Skeletal muscle satellite cell (primary cell): Measurements from ENCODE around the gene HUS1B.
"Not testable (repeated sequence)": the region's sequence is repeated elsewhere in the genome, so short reads cannot be mapped to it uniquely, and the experiment has no call there.

Experiments used
- H3K27me3 ChIP-seq: 2 replicates; pipeline ENCODE4 v1.7.0; 2013; ENCODE audit warnings: low read length; ENCODE audit not compliant: control insufficient read depth, insufficient read depth
- H3K36me3 ChIP-seq: 2 replicates; pipeline ENCODE4 v1.7.0; 2013; ENCODE audit warnings: mild to moderate bottlenecking, control low read depth, low read length; ENCODE audit not compliant: insufficient read depth
- H3K4me1 ChIP-seq: 2 replicates; pipeline ENCODE4 v1.7.0; 2013; ENCODE audit warnings: low read length; ENCODE audit not compliant: control insufficient read depth, insufficient read depth
- H3K4me2 ChIP-seq: 2 replicates; pipeline ENCODE4 v1.7.0; 2013; ENCODE audit warnings: mild to moderate bottlenecking, low read length
- H3K4me3 ChIP-seq: 2 replicates; pipeline ENCODE4 v1.7.0; 2013; ENCODE audit warnings: low read length
- H3K9ac ChIP-seq: 2 replicates; pipeline ENCODE4 v1.7.0; 2013; ENCODE audit warnings: mild to moderate bottlenecking, low read depth, low read length, moderate library complexity
- H3K9me3 ChIP-seq: replicated peaks from 2 replicates; pipeline ENCODE4 v1.7.0; 2013; ENCODE audit warnings: mild to moderate bottlenecking, control low read depth, low read length

HUS1B gene

DNA sequence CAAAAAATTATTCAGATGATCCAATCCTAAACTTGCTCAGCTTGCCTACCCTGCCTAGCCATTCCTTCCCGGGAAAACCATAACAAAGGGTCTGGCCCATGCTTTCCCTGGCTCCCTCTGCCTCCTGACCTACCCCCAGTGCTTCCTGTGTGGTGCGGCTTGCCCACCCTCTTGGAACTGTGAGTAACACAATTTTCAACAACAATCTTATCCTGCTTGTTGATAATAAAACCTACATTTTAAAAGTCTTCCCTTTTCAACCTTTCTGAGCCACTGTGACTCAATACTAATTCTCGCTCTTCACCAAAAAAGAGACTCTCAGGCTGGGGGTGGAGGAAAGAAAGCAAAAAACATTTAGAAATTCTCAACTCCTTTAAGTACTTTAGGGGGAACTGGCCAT is 18.1 kb upstream of the HUS1B start:
- no peak overlapping the region for H3K4me2 ChIP-seq
- H3K4me3 ChIP-seq: no peak overlapping the region
- H3K27me3 ChIP-seq: no peaks in the 10 kb centered on the region
- H3K36me3 ChIP-seq: no peaks in the 10 kb centered on the region
- no peak overlapping the region for H3K9ac ChIP-seq
- no peaks in the 10 kb centered on the region for H3K9me3 ChIP-seq
- no peaks in the 10 kb centered on the region for H3K4me1 ChIP-seq

DNA sequence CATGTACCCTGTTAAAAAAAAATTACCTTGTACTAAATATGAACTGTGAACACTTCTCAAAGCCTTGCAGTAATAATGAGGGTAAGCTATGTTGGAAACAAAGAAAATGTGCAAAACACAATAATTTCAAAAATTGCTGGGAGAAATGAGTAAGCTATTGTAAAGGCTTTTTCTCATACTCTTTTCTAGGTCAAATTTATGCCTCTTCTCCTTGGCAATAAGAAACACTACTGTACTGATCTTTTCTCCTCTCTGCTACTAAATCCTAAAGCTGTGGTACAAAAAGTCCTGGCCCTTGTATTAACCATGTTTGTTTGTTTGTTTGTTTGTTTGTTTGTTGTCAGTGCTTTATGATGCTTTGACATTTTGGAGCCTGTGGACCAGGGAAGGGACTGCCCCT is 17.5 kb upstream of the HUS1B start:
- no peaks in the 10 kb centered on the region for H3K36me3 ChIP-seq
- no peak overlapping the region for H3K9ac ChIP-seq
- H3K4me1 ChIP-seq: no peaks in the 10 kb centered on the region
- H3K9me3 ChIP-seq: no peaks in the 10 kb centered on the region
- H3K4me2 ChIP-seq: no peak overlapping the region
- no peaks in the 10 kb centered on the region for H3K27me3 ChIP-seq
- H3K4me3 ChIP-seq: no peak overlapping the region

DNA sequence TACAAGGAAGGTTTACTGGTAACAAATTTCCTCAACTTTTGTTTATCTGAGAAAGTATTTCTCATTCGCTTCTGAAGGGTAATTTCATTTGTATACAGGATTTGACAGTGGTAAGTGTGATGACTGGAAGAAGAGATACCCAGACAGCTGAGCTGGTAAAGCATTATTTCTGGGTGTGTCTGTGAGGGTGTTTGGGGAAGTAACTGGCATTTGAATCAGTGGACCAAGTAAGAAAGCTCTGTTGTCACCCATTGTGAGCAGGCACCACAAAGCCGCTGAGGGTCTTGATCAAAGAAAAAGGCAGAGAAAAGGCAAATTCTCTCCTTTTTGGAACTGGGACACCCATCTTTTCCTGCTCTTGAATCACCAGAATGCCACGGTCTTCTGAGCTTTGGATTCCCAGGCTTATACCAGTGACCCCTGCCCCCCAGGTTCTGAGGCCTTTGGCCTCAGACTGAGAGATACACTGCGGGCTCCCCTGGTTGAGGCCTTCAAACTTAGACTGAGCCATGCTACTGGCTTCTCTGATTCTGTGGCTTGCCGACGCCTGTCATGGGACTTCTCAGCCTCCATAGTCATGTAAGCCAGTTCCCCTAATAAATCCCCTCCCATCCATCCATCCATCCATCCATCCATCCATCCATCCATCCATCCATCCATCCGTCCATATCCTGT is 10.5 kb upstream of the HUS1B start:
- H3K4me2 ChIP-seq: no peak overlapping the region
- no peaks in the 10 kb centered on the region for H3K27me3 ChIP-seq
- no peak overlapping the region for H3K4me3 ChIP-seq
- H3K9ac ChIP-seq: no peak overlapping the region
- no peaks in the 10 kb centered on the region for H3K36me3 ChIP-seq
- H3K4me1 ChIP-seq: no peaks in the 10 kb centered on the region
- H3K9me3 ChIP-seq: no peaks in the 10 kb centered on the region

DNA sequence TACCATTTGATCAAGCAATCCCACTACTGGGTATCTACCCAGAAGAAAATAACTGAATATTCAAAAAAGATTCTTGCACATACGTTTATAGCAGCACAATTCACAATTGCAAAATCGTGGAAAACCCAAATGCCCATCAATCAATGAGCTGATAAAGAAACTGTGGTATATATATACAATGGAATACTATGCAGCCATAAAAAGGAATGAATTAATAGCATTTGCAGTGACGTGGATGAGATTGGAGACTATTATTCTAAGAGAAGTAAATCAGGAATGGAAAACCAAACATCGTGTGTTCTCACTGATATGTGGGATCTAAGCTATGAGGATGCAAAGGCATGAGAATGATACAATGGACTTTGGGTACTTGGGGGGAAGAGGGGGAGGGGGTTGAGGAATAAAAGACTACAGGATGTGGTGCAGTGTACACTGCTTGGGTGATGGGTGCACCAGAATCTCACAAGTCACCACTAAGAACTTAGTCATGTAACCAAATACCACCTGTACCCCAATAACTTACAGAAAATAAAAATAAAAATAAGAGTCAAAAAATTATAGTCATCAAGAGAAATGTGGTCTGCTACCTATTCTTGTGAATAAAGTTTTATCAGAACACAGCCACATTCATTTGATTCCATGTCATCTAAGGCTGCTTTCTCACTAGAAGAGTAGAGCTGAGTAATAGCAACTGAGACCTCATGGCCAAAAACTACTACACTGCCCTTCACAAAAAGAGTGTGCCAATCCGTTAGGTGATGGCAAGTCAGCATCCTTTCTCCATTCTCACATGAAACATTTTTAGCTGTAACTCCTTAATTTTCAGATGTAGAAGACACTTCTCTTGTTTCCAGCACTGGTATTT is 8.7 kb upstream of the HUS1B start:
- H3K4me1 ChIP-seq: no peaks in the 10 kb centered on the region
- no peaks in the 10 kb centered on the region for H3K27me3 ChIP-seq
- no peak overlapping the region for H3K4me3 ChIP-seq
- no peak overlapping the region for H3K4me2 ChIP-seq
- no peaks in the 10 kb centered on the region for H3K9me3 ChIP-seq
- no peak overlapping the region for H3K9ac ChIP-seq
- no peaks in the 10 kb centered on the region for H3K36me3 ChIP-seq

DNA sequence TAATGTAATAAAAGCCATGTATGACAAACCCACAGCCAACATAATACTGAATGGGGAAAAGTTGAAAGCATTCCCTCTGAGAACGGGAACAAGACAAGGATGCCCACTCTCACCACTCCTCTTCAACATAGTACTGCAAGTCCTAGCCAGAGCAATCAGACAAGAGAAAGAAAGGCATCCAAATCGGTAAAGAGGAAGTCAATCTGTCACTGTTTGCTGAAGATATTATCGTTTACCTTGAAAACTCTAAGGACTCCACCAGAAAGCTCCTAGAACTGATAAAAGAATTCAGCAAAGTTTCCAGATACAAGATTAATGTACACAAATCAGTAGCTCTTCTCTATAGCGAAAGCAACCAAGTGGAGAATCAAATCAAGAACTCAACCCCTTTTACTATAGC is 6.9 kb upstream of the HUS1B start:
- not testable (repeated sequence) for H3K4me3 ChIP-seq, H3K9me3 ChIP-seq, H3K4me1 ChIP-seq, H3K27me3 ChIP-seq, H3K9ac ChIP-seq, H3K4me2 ChIP-seq, H3K36me3 ChIP-seq

DNA sequence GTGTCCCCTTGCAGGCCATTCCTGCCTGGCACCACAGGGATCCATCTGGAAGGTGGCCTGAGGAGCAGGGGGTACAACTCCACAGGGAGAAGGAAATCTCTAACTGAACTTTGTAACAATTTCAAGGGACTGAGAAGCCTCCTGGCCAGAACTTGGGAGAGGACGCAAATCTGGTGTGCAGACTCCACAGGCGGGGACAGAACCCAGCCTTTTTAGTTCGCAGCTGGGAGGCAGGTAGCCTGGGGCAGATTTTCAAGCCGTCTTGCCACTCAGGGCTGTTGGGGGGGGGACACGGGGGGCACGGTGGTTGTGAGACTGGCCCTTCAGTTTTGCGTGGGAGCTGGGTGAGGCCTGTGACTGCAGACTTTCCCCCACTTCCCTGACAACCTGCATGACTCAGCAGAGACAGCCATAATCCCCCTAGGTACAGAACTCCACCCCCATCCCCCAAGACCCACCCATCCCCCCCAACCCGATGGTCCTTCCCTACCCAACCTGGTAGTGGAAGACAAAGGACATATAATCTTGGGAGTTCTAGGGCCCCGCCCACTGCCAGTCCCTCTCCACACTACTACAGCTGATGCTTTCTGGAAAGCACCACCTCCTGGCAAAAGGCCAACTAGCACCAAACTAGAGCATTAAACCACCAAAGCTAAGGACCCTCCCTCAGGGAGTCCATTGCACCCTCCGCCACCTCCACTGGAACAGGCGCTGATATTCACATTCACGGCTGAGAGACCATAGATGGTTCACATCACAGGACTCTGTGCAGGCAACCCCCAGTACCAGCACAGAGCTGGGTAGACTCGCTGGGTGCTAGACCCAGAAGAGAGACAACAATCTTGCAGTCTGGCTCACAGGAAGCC is 3.0 kb upstream of the HUS1B start:
- H3K4me3 ChIP-seq: no peak overlapping the region

DNA sequence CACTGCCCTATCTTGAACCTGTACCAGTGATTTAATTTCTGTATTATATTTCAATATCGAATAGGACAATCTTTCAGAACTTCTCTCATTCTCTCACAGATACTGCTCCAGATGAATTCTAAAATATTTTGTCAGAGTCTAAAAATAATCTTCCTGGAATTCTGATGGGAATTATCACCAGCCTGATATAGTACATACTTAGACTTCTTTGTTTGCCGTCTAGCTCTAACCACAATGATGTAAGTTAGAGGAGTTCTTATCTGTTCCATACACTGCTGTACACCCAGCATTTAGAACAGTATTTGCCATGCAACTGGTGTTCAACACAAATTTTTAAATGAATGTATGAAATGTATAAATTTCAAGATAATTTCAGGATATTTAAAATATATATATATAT is 1.3 kb upstream of the HUS1B start:
- Histone ChIP-seq H3K4me2 (no peak overlapping the region), H3K36me3 (no peaks in the 10 kb centered on the region), H3K4me1 (peaks cover 4% of the 10 kb centered on the region), H3K4me3 (no peak overlapping the region), H3K27me3 (no peaks in the 10 kb centered on the region), H3K9ac (no peak overlapping the region), H3K9me3 (no peaks in the 10 kb centered on the region)

More for the DNA sequence above, 3.0 kb upstream of the HUS1B start:
- Histone ChIP-seq H3K4me1 (peaks cover 4% of the 10 kb centered on the region), H3K36me3 (no peaks in the 10 kb centered on the region), H3K27me3 (no peaks in the 10 kb centered on the region), H3K9ac (no peak overlapping the region), H3K9me3 (no peaks in the 10 kb centered on the region), H3K4me2 (no peak overlapping the region)

DNA sequence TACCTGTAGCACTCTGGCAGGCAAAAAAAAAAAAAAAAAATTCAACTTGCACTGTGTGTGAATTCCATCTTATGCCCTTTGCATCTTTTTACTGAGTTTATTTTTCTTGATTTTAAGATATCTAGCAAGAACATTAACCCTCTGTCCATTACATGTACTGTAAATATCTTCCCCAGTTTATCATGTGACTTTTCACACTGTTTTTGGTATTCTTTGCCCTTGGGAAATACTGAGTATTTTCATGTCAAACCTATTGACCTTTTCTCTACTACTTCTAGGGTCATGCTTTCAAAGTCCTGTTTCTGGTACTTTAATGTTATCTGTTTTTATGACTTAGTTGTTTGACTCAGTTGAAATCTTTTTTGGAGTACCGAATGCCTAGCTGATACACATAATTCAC is 843 bp upstream of the HUS1B start:
- Histone ChIP-seq H3K9me3 (no peaks in the 10 kb centered on the region), H3K4me1 (peaks cover 4% of the 10 kb centered on the region), H3K36me3 (no peaks in the 10 kb centered on the region), H3K4me3 (no peak overlapping the region), H3K9ac (no peak overlapping the region), H3K4me2 (no peak overlapping the region), H3K27me3 (no peaks in the 10 kb centered on the region)

DNA sequence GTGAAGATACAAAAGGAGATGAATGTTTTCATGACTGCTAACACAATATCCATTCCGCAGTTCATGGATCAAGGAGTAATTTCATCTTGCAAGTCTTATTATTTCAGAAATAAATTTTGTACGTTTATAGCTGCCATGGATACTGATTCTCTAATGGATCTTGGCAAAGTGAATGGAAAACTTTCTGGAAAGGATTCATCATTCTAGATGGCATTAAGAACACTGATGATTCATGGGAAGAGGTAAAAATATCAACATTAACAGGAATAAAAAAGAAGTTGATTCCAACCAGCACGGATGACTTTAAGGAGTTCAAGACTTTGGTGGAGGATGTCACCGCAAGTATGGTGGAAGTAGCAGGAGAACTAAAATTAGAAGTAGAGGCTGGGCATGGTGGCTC is 2.8 kb downstream of the HUS1B start:
- Histone ChIP-seq H3K4me3 (no peak overlapping the region), H3K36me3 (no peaks in the 10 kb centered on the region), H3K4me2 (no peak overlapping the region), H3K9me3 (no peaks in the 10 kb centered on the region), H3K27me3 (no peaks in the 10 kb centered on the region), H3K4me1 (peaks cover 4% of the 10 kb centered on the region), H3K9ac (no peak overlapping the region)

DNA sequence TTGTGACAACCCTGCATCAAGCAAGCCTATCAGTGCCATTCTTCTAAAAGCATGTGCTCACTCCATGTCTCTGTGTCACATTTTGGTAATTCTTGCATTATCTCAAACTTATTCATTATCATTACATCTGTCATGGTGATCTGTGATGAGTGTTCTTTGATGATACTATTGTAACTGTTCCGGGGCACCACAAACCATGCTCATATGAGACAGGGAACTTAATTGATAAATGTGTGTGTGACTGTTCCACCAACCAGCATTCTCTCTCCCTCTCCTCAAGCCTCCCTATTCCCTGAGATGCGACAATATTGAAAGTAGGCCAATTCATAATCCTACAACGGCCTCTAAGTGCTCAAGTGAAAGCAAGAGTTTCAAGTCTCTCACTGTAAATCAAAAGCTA is 4.0 kb downstream of the HUS1B start:
- Histone ChIP-seq H3K4me3 (no peak overlapping the region), H3K27me3 (no peaks in the 10 kb centered on the region), H3K4me1 (peaks cover under 1% of the 10 kb centered on the region), H3K9ac (no peak overlapping the region), H3K4me2 (no peak overlapping the region), H3K9me3 (no peaks in the 10 kb centered on the region), H3K36me3 (no peaks in the 10 kb centered on the region)

DNA sequence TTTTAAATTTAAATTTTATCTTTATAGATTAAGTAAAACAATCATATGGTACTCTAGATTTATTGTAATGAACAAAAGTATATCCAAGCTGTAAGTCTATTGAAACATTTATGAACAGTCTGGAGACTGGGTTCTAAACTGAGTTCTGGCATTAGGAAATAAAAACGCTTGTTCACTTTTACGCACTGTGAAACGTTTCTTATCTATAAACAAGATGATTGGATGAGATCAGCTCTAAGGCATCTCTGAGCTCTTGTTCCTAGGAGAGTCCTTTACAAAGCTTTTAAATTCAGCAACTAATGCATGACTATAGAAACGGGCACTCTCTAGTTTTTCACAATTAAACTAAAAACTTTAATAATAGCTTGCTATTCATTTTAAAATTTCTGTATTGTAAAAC is 6.8 kb downstream of the HUS1B start:
- H3K27me3 ChIP-seq: no peaks in the 10 kb centered on the region
- no peaks in the 10 kb centered on the region for H3K36me3 ChIP-seq
- no peaks in the 10 kb centered on the region for H3K9me3 ChIP-seq
- H3K9ac ChIP-seq: no peak overlapping the region
- H3K4me2 ChIP-seq: no peak overlapping the region
- no peaks in the 10 kb centered on the region for H3K4me1 ChIP-seq
- H3K4me3 ChIP-seq: no peak overlapping the region
